Chondrocyte (in vitro differentiated cells): Measurements from ENCODE around the gene AHR. TPM values are rescaled to one million over a fixed set of nuclear protein-coding genes. Genes with fewer than 3 reads are reported as not detected.

Source experiments
- DNase-seq: peaks from one replicate; pipeline ENCODE4 v3.0.0; 2021; ENCODE audit warnings: mixed read lengths, low spot score
- H3K27ac Mint-ChIP-seq: one replicate; pipeline ENCODE4 v1.8.0; 2021; ENCODE audit warnings: mild to moderate bottlenecking, moderate library complexity, mixed read lengths; ENCODE audit not compliant: unreplicated experiment
- H3K27me3 Mint-ChIP-seq: 2 replicates; pipeline ENCODE4 v1.8.0; 2021; ENCODE audit warnings: low read depth, mixed read lengths
- H3K36me3 Mint-ChIP-seq: 2 replicates; pipeline ENCODE4 v1.8.0; 2021; ENCODE audit warnings: low read depth, mixed read lengths
- H3K4me1 Mint-ChIP-seq: 2 replicates; pipeline ENCODE4 v1.8.0; 2021; ENCODE audit warnings: low read depth, mild to moderate bottlenecking, mixed read lengths
- H3K4me3 Mint-ChIP-seq: one replicate; pipeline ENCODE4 v1.8.0; 2021; ENCODE audit warnings: mild to moderate bottlenecking, moderate library complexity, mixed read lengths; ENCODE audit not compliant: unreplicated experiment
- H3K9me3 Mint-ChIP-seq: 2 replicates; pipeline ENCODE4 v1.8.0; 2021; ENCODE audit warnings: low read depth, mixed read lengths
- total RNA-seq: library from RNA; stranded (reverse); gene quantifications from 3 replicates; pipeline ENCODE4 v1.2.1, GENCODE V29; 2021
- TF ChIP-seq, protein P1 (sequence below): fragments of 200-600 bp; sonication (generic); IDR thresholded peaks from 2 replicates; pipeline ENCODE4 v1.5.0; 2021; ENCODE audit warnings: antibody characterized with exemption, mild to moderate bottlenecking, moderate library complexity

AHR gene
- total RNA-seq, 1 donor from 2014 or later, result 143 TPM

DNA sequence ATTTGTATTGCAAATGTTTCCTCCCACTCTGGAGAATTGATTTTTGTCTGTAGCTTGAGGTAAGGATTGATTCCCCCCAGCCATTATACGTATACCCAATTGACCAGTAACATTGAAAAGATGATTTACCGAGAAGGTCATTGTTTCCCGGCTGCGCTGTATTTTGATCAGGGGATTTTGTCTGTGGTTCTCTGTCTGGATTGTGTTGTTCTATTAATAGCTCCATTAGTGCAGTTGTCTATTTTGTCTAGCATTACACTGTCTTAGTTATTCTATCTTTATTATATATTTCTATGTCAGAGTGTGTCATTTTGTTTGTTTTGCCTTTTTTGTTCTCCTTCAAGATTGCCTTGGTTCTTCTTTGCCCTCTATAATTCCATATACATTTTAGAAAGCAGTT lies 37.7 kb downstream of the AHR start:
- peaks cover 56% of the 10 kb centered on the region for H3K4me1 Mint-ChIP-seq
- peaks cover 2% of the 10 kb centered on the region for H3K9me3 Mint-ChIP-seq
- DNase-seq, result no peak
- TF ChIP-seq, protein P1, sequence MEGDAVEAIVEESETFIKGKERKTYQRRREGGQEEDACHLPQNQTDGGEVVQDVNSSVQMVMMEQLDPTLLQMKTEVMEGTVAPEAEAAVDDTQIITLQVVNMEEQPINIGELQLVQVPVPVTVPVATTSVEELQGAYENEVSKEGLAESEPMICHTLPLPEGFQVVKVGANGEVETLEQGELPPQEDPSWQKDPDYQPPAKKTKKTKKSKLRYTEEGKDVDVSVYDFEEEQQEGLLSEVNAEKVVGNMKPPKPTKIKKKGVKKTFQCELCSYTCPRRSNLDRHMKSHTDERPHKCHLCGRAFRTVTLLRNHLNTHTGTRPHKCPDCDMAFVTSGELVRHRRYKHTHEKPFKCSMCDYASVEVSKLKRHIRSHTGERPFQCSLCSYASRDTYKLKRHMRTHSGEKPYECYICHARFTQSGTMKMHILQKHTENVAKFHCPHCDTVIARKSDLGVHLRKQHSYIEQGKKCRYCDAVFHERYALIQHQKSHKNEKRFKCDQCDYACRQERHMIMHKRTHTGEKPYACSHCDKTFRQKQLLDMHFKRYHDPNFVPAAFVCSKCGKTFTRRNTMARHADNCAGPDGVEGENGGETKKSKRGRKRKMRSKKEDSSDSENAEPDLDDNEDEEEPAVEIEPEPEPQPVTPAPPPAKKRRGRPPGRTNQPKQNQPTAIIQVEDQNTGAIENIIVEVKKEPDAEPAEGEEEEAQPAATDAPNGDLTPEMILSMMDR, result no peak
- peaks cover 31% of the 10 kb centered on the region for H3K36me3 Mint-ChIP-seq
- peak overlapping the region; percentile 58 for H3K27ac Mint-ChIP-seq
- no peak overlapping the region for H3K4me3 Mint-ChIP-seq
- H3K27me3 Mint-ChIP-seq, result no peaks in the 10 kb centered on the region

DNA sequence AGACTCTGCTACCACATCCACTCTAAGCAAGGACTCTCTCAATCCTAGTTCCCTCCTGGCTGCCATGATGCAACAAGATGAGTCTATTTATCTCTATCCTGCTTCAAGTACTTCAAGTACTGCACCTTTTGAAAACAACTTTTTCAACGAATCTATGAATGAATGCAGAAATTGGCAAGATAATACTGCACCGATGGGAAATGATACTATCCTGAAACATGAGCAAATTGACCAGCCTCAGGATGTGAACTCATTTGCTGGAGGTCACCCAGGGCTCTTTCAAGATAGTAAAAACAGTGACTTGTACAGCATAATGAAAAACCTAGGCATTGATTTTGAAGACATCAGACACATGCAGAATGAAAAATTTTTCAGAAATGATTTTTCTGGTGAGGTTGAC lies 40.7 kb downstream of the AHR start:
- Mint-ChIP-seq H3K4me1 (peaks cover 56% of the 10 kb centered on the region), H3K27ac (no peak overlapping the region), H3K4me3 (no peak overlapping the region), H3K36me3 (peaks cover 32% of the 10 kb centered on the region), H3K9me3 (peaks cover 2% of the 10 kb centered on the region), H3K27me3 (no peaks in the 10 kb centered on the region)
- no peak for DNase-seq
- TF ChIP-seq, protein P1, result no peak

DNA sequence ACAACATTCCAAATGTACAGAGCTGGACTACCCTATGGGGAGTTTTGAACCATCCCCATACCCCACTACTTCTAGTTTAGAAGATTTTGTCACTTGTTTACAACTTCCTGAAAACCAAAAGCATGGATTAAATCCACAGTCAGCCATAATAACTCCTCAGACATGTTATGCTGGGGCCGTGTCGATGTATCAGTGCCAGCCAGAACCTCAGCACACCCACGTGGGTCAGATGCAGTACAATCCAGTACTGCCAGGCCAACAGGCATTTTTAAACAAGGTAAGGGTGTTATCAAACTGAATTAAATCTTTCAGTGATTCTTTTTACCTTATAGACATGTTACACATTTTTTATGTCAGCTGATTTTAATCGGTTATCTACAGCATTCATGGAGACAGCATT lies 41.5 kb downstream of the AHR start:
- Mint-ChIP-seq H3K27ac (peak overlapping the region; percentile 25), H3K9me3 (peaks cover 2% of the 10 kb centered on the region), H3K36me3 (peaks cover 32% of the 10 kb centered on the region), H3K4me3 (no peak overlapping the region), H3K27me3 (no peaks in the 10 kb centered on the region), H3K4me1 (peaks cover 49% of the 10 kb centered on the region)
- DNase-seq, result no peak
- TF ChIP-seq, protein P1, result no peak

DNA sequence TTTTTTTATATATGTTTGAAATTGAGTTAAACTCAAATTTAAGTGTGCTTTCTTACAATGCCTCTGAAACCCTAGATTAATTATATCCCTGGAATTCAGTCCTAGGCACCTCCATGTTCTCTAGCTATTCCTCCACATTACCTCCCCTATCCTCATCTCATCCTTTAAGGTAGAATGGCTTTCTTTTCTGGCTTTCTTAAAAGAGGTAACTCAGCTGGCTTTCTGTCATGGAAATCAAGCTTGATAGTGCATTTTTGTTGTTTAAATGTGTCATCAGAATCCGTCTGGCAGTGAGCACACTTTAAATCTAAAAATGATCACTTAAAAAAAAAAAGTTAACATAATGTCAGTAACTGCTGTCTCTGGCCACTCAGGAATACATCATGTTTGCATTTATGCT lies 42.2 kb downstream of the AHR start:
- TF ChIP-seq, protein P1, result no peak
- Mint-ChIP-seq H3K27ac (peak overlapping the region; percentile 58), H3K36me3 (peaks cover 31% of the 10 kb centered on the region), H3K9me3 (peaks cover 2% of the 10 kb centered on the region), H3K4me3 (no peak overlapping the region), H3K27me3 (no peaks in the 10 kb centered on the region), H3K4me1 (peaks cover 47% of the 10 kb centered on the region)
- no peak for DNase-seq

DNA sequence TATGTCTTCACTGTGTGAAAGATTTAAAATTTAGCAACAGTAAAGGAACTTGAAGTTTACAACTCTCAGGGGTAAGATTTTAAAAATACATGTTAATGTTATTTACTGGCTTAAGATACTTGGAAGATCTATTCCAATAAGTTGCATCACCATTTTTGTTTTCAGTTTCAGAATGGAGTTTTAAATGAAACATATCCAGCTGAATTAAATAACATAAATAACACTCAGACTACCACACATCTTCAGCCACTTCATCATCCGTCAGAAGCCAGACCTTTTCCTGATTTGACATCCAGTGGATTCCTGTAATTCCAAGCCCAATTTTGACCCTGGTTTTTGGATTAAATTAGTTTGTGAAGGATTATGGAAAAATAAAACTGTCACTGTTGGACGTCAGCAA lies 44.3 kb downstream of the AHR start:
- no peaks in the 10 kb centered on the region for H3K27me3 Mint-ChIP-seq
- no peaks in the 10 kb centered on the region for H3K9me3 Mint-ChIP-seq
- peaks cover 44% of the 10 kb centered on the region for H3K4me1 Mint-ChIP-seq
- TF ChIP-seq, protein P1, result no peak
- H3K4me3 Mint-ChIP-seq, result no peak overlapping the region
- DNase-seq, result no peak
- peak overlapping the region; percentile 82 for H3K27ac Mint-ChIP-seq
- H3K36me3 Mint-ChIP-seq, result peaks cover 25% of the 10 kb centered on the region
